HepG2 (cell line): Measurements from ENCODE around the gene SIK2. TPM values are rescaled to one million over a fixed set of nuclear protein-coding genes. Genes with fewer than 3 reads are reported as not detected.

Experiments
- AFF4 ChIP-seq: sonication (generic); formaldehyde crosslinking; IDR thresholded peaks from 2 replicates; pipeline ENCODE4 v1.4.0; 2020; ENCODE audit warnings: missing genetic modification reagents
- CREB1 ChIP-seq, 2 experiments: fragments of 450-650 bp in 1 of 2; IDR thresholded peaks; 2 replicates each; pipeline ENCODE4 v1.6.1; 2016 to 2017; ENCODE audit warnings: control low read depth in 1 of 2, mild to moderate bottlenecking in 1 of 2, missing compliant biosample characterization in 1 of 2, missing genetic modification characterization in 1 of 2
- DZIP1 ChIP-seq: sonication (generic); formaldehyde crosslinking; IDR thresholded peaks from 2 replicates; pipeline ENCODE4 v1.5.0; 2020; ENCODE audit warnings: mild to moderate bottlenecking, missing genetic modification reagents
- EHMT2 ChIP-seq: fragments of 200-600 bp; sonication (generic); IDR thresholded peaks from 2 replicates; pipeline ENCODE4 v1.7.0; 2017; ENCODE audit warnings: antibody characterized with exemption, low read depth, low read length, borderline replicate concordance
- IKZF4 ChIP-seq: sonication (generic); formaldehyde crosslinking; IDR thresholded peaks from 2 replicates; pipeline ENCODE4 v1.5.1; 2020; ENCODE audit warnings: borderline replicate concordance, mild to moderate bottlenecking, low read depth, missing genetic modification reagents; ENCODE audit errors: not compliant biosample characterization
- JARID2 ChIP-seq: sonication (generic); formaldehyde crosslinking; IDR thresholded peaks from 2 replicates; pipeline ENCODE4 v1.8.1; 2023; ENCODE audit warnings: missing genetic modification reagents, inconsistent platforms; ENCODE audit not compliant: insufficient replicate concordance
- NAIF1 ChIP-seq: sonication (generic); formaldehyde crosslinking; IDR thresholded peaks from 2 replicates; pipeline ENCODE4 v1.5.0; 2020; ENCODE audit warnings: mild to moderate bottlenecking, missing genetic modification reagents, borderline replicate concordance
- PITX1 ChIP-seq: sonication (generic); formaldehyde crosslinking; IDR thresholded peaks from 2 replicates; pipeline ENCODE4 v1.5.1; 2020; ENCODE audit warnings: mild to moderate bottlenecking, missing genetic modification reagents
- RAD21 ChIP-seq: fragments of 450-650 bp; formaldehyde crosslinking; IDR thresholded peaks from 2 replicates; pipeline ENCODE4 v1.5.0; 2020; ENCODE audit warnings: mild to moderate bottlenecking
- RFX5 ChIP-seq: IDR thresholded peaks from 2 replicates; pipeline ENCODE4 v1.6.1; 2011; ENCODE audit warnings: low read depth, low read length, improper control_type of control experiment
- ZC3H13 ChIP-seq: sonication (generic); formaldehyde crosslinking; IDR thresholded peaks from 2 replicates; pipeline ENCODE4 v1.8.1; 2023; ENCODE audit warnings: mild to moderate bottlenecking, missing genetic modification reagents, moderate library complexity
- ZFP36 ChIP-seq: fragments of 150-350 bp; IDR thresholded peaks from 2 replicates; pipeline ENCODE4 v1.6.1; 2018; ENCODE audit warnings: borderline replicate concordance, low read length, low read depth; ENCODE audit not compliant: partially characterized antibody
- ZFP62 ChIP-seq: sonication (generic); formaldehyde crosslinking; IDR thresholded peaks from 2 replicates; pipeline ENCODE4 v1.4.0; 2020; ENCODE audit warnings: missing genetic modification reagents
- ZIK1 ChIP-seq: sonication (generic); formaldehyde crosslinking; IDR thresholded peaks from 2 replicates; pipeline ENCODE4 v1.5.0; 2020; ENCODE audit warnings: mild to moderate bottlenecking, low read depth, missing genetic modification reagents, borderline replicate concordance
- ZNF552 ChIP-seq: sonication (generic); formaldehyde crosslinking; IDR thresholded peaks from 2 replicates; pipeline ENCODE4 v1.9.0; 2022; ENCODE audit warnings: missing genetic modification reagents, mild to moderate bottlenecking, borderline replicate concordance
- ZNF704 ChIP-seq: sonication (generic); formaldehyde crosslinking; IDR thresholded peaks from 2 replicates; pipeline ENCODE4 v1.8.1; 2023; ENCODE audit warnings: mild to moderate bottlenecking, inconsistent platforms, moderate library complexity, missing genetic modification reagents, borderline replicate concordance
- ZSCAN5A ChIP-seq: sonication (generic); formaldehyde crosslinking; IDR thresholded peaks from 2 replicates; pipeline ENCODE4 v1.8.0; 2022; ENCODE audit warnings: mild to moderate bottlenecking, missing genetic modification reagents, borderline replicate concordance
- polyA plus RNA-seq, 8 experiments: library from polyadenylated mRNA; depleted of rRNA in 3 of 8; stranded (reverse) in 7 of 8; unstranded in 1 of 8; fragments of >200 nt; fragmentation: Illumina TruSeq in 4 of 8; extraction: Trizol in 4 of 8; gene quantifications; 2 replicates each; pipeline versions ENCODE4 v1.2.1 to v1.2.3, GENCODE V29; 2011 to 2016; ENCODE audit warnings: low read depth in 4 of 8, missing spikeins in 1 of 8, mixed read lengths in 1 of 8; ENCODE audit not compliant: insufficient read depth in 1 of 8
- total RNA-seq, 5 experiments: library from RNA; depleted of rRNA; stranded (reverse); fragments of >200 nt; fragmentation: Illumina TruSeq; extraction: Trizol; gene quantifications; 2 replicates each; pipeline ENCODE4 v1.2.3, GENCODE V29; 2016; ENCODE audit warnings: low read depth in 1 of 5

SIK2 gene
- total and polyA plus RNA-seq, 2 of the 13 experiments (the other 11 are each of a cell fraction or from before 2014, with no cell fraction given), result 8.1 to 15.4 TPM

- TF ChIP-seq PITX1 (CRISPR knock-in tag) (0 out of 2 replicates have a peak, but pooled peaks have one; percentile 48), ZNF552 (CRISPR knock-in tag) (no peak; the same call in 1 of the 2 replicates), EHMT2 (no peak), ZIK1 (CRISPR knock-in tag) (peak; percentile 79; the same call in 1 of the 2 replicates), CREB1 (IDR thresholded peaks at IDR 0.05) (peak; percentile 10; the same call in 1 of the 2 replicates), CREB1 (CRISPR knock-in tag; IDR thresholded peaks at IDR 0.05) (no peak), ZSCAN5A (CRISPR knock-in tag) (0 out of 2 replicates have a peak, but pooled peaks have one; percentile 70), ZC3H13 (no peak), IKZF4 (CRISPR knock-in tag) (no peak), RFX5 (no peak), ZNF704 (CRISPR knock-in tag) (no peak), ZFP36 (no peak), DZIP1 (no peak), AFF4 (CRISPR knock-in tag) (no peak), JARID2 (no peak), RAD21 (CRISPR knock-in tag) (peak; percentile 100), ZFP62 (CRISPR knock-in tag) (no peak), NAIF1 (CRISPR knock-in tag) (peak; percentile 69; the same call in 1 of the 2 replicates)
Measured at GRCh38 chr11:111601979-111602864, at the start of gene SIK2 (continued).
